ENCODE results near the gene NPFFR2.

The NPFFR2 gene

DNA sequence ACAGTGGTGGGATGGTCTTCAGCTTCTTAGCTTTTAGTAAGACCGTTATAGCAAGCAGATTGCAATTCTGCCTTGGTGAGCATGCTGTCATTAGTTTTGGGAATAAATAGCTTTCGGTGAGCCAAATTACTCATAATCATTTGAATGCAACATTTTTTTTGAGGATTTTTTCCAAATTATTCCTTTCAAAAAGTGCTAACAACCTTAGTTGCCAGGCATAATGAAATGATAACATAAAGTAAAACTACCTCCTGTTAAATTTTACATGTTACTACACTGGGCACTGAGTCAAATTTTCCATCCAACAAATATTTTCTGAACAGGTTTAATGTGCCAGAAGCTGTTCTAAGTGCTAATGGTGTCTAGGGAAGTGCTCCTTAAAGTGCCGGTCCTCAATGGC lies 15.8 kb upstream of the NPFFR2 start:
- DNase-seq (ENCODE audit: low read depth in 1 of 2, low spot score in 1 of 2), result no peak
- no peak overlapping the region for H3K4me3 ChIP-seq (replicated peaks; ENCODE audit: insufficient read depth, low read length)
- no peak for TF ChIP-seq CTCF (IDR thresholded peaks at IDR 0.05; ENCODE audit: insufficient read depth, low read length)
- no peak for TF ChIP-seq GABPA (IDR thresholded peaks at IDR 0.05; ENCODE audit: low read depth)
- no peak for TF ChIP-seq POLR2AphosphoS5 (IDR thresholded peaks at IDR 0.05; ENCODE audit: low read depth)
- TF ChIP-seq REST (IDR thresholded peaks at IDR 0.05; ENCODE audit: insufficient replicate concordance, low read depth), result no peak
- no peak for TF ChIP-seq SPI1 (IDR thresholded peaks at IDR 0.05; ENCODE audit: borderline replicate concordance, low read depth)
- no peak overlapping the region for H3K27ac ChIP-seq (replicated peaks)
- no peaks in the 10 kb centered on the region for H3K27me3 ChIP-seq (ENCODE audit: insufficient read depth, poor library complexity, severe bottlenecking)

GRCh38 chr4:72019688-72020087 lies 12.1 kb upstream of the NPFFR2 start:
- Histone ChIP-seq H3K27me3 (ENCODE audit: insufficient read depth, poor library complexity, severe bottlenecking) (no peaks in the 10 kb centered on the region), H3K4me3 (replicated peaks; ENCODE audit: insufficient read depth, low read length) (no peak overlapping the region), H3K27ac (replicated peaks) (no peak overlapping the region)
- TF ChIP-seq SPI1 (IDR thresholded peaks at IDR 0.05; ENCODE audit: borderline replicate concordance, low read depth) (no peak), POLR2AphosphoS5 (IDR thresholded peaks at IDR 0.05; ENCODE audit: low read depth) (no peak), GABPA (IDR thresholded peaks at IDR 0.05; ENCODE audit: low read depth) (no peak), REST (IDR thresholded peaks at IDR 0.05; ENCODE audit: insufficient replicate concordance, low read depth) (no peak), CTCF (IDR thresholded peaks at IDR 0.05; ENCODE audit: insufficient read depth, low read length) (no peak)
- no peak for DNase-seq (ENCODE audit: low read depth in 1 of 2, low spot score in 1 of 2)

- DNase-seq (ENCODE audit: low read depth in 1 of 2, low spot score in 1 of 2), result no peak
- Histone ChIP-seq H3K27ac (replicated peaks) (no peak overlapping the region), H3K4me3 (replicated peaks; ENCODE audit: insufficient read depth, low read length) (no peak overlapping the region), H3K27me3 (ENCODE audit: insufficient read depth, poor library complexity, severe bottlenecking) (no peaks in the 10 kb centered on the region)
- no peak for TF ChIP-seq POLR2AphosphoS5 (IDR thresholded peaks at IDR 0.05; ENCODE audit: low read depth)
- no peak for TF ChIP-seq REST (IDR thresholded peaks at IDR 0.05; ENCODE audit: insufficient replicate concordance, low read depth)
- no peak for TF ChIP-seq CTCF (IDR thresholded peaks at IDR 0.05; ENCODE audit: insufficient read depth, low read length)
- TF ChIP-seq SPI1 (IDR thresholded peaks at IDR 0.05; ENCODE audit: borderline replicate concordance, low read depth), result no peak
- TF ChIP-seq GABPA (IDR thresholded peaks at IDR 0.05; ENCODE audit: low read depth), result no peak
These were observed 9.2 kb upstream of the NPFFR2 start for GRCh38 chr4:72022553-72022952.

Data from HL-60 (cell line).